Measurements from ENCODE around the gene PPP5C. TPM values are rescaled to one million over a fixed set of nuclear protein-coding genes. Genes with fewer than 3 reads are reported as not detected.

Gene PPP5C
- total RNA-seq, 1 experiment from 2014 or later: 85.4 TPM

GRCh38 chr19:46317339-46317738 lies 29.5 kb upstream of the PPP5C start:
- ChIA-PET CTCF (no interaction called here), POLR2A (ENCODE audit: unreplicated experiment) (no interaction called here)
- no peak overlapping the region for H3K4me2 ChIP-seq
- H3K36me3 ChIP-seq (ENCODE audit: low read depth): no peaks in the 10 kb centered on the region
- H3K4me3 ChIP-seq: no peak overlapping the region
- intact Hi-C loops (cut with micrococcal nuclease; ENCODE audit: unreplicated experiment): no loop called here
- no peaks in the 10 kb centered on the region for H3K4me1 ChIP-seq (replicated peaks; ENCODE audit: insufficient read depth)
- no peaks in the 10 kb centered on the region for H3K79me2 ChIP-seq (ENCODE audit: low read depth)
- no peaks in the 10 kb centered on the region for H3K9me3 ChIP-seq (ENCODE audit: insufficient read depth, low read depth)
- no peak for DNase-seq
- H4K20me1 ChIP-seq (ENCODE audit: insufficient read depth): no peaks in the 10 kb centered on the region
- no peak overlapping the region for H2AFZ ChIP-seq
- H3K27ac ChIP-seq: no peak overlapping the region
- TF ChIP-seq EZH2 (IDR thresholded peaks at IDR 0.05; ENCODE audit: low read depth) (no peak), CTCF (conservative IDR thresholded peaks at IDR 0.05) (no peak)
- H3K9me2 ChIP-seq (ENCODE audit: insufficient read depth): no peaks in the 10 kb centered on the region
- no peaks in the 10 kb centered on the region for H3K27me3 ChIP-seq (ENCODE audit: insufficient read depth, low read depth)
- H3F3A ChIP-seq (ENCODE audit: insufficient read depth, low read depth): peaks cover 4% of the 10 kb centered on the region; the same call in 1 of the 2 replicates
- BruUV-seq (replicated peaks): no TSS peak

GRCh38 chr19:46319613-46320012 lies 27.3 kb upstream of the PPP5C start:
- ChIA-PET CTCF (interaction anchor here (0.5 kb wide), 1 partner anchor 222 kb away, joined by 4 read pairs; no protein-coding TSS in a partner anchor), POLR2A (ENCODE audit: unreplicated experiment) (no interaction called here)
- no peak overlapping the region for H3K4me3 ChIP-seq
- H3F3A ChIP-seq (ENCODE audit: insufficient read depth, low read depth): peaks cover 4% of the 10 kb centered on the region; the same call in 1 of the 2 replicates
- H3K4me2 ChIP-seq: no peak overlapping the region
- DNase-seq: no peak
- no peaks in the 10 kb centered on the region for H3K9me2 ChIP-seq (ENCODE audit: insufficient read depth)
- no peaks in the 10 kb centered on the region for H3K4me1 ChIP-seq (replicated peaks; ENCODE audit: insufficient read depth)
- TF ChIP-seq EZH2 (IDR thresholded peaks at IDR 0.05; ENCODE audit: low read depth) (no peak), CTCF (conservative IDR thresholded peaks at IDR 0.05) (no peak)
- intact Hi-C loops (cut with micrococcal nuclease; ENCODE audit: unreplicated experiment): no loop called here
- BruUV-seq (replicated peaks): no TSS peak
- no peaks in the 10 kb centered on the region for H3K27me3 ChIP-seq (ENCODE audit: insufficient read depth, low read depth)
- H3K79me2 ChIP-seq (ENCODE audit: low read depth): no peaks in the 10 kb centered on the region
- H3K27ac ChIP-seq: no peak overlapping the region
- H4K20me1 ChIP-seq (ENCODE audit: insufficient read depth): no peaks in the 10 kb centered on the region
- H3K9me3 ChIP-seq (ENCODE audit: insufficient read depth, low read depth): no peaks in the 10 kb centered on the region
- H3K36me3 ChIP-seq (ENCODE audit: low read depth): no peaks in the 10 kb centered on the region
- no peak overlapping the region for H2AFZ ChIP-seq

GRCh38 chr19:46320559-46320958 lies 26.3 kb upstream of the PPP5C start:
- Histone ChIP-seq H3K27ac (no peak overlapping the region), H3K36me3 (ENCODE audit: low read depth) (no peaks in the 10 kb centered on the region), H3K9me2 (ENCODE audit: insufficient read depth) (no peaks in the 10 kb centered on the region), H3F3A (ENCODE audit: insufficient read depth, low read depth) (peaks cover 4% of the 10 kb centered on the region; the same call in 1 of the 2 replicates), H3K9me3 (ENCODE audit: insufficient read depth, low read depth) (no peaks in the 10 kb centered on the region), H3K4me2 (no peak overlapping the region), H3K4me1 (replicated peaks; ENCODE audit: insufficient read depth) (no peaks in the 10 kb centered on the region), H3K4me3 (no peak overlapping the region), H3K27me3 (ENCODE audit: insufficient read depth, low read depth) (no peaks in the 10 kb centered on the region), H4K20me1 (ENCODE audit: insufficient read depth) (no peaks in the 10 kb centered on the region), H2AFZ (no peak overlapping the region), H3K79me2 (ENCODE audit: low read depth) (no peaks in the 10 kb centered on the region)
- intact Hi-C loops (cut with micrococcal nuclease; ENCODE audit: unreplicated experiment): no loop called here
- no TSS peak for BruUV-seq (replicated peaks)
- TF ChIP-seq CTCF (conservative IDR thresholded peaks at IDR 0.05): no peak
- no peak for TF ChIP-seq EZH2 (IDR thresholded peaks at IDR 0.05; ENCODE audit: low read depth)
- ChIA-PET POLR2A (ENCODE audit: unreplicated experiment) (no interaction called here), CTCF (no interaction called here)
- DNase-seq: no peak
